ENCODE results near the gene GPALPP1.
"Not testable (repeated sequence)": the region's sequence is repeated elsewhere in the genome, so short reads cannot be mapped to it uniquely, and the experiment has no call there.

The GPALPP1 gene

DNA sequence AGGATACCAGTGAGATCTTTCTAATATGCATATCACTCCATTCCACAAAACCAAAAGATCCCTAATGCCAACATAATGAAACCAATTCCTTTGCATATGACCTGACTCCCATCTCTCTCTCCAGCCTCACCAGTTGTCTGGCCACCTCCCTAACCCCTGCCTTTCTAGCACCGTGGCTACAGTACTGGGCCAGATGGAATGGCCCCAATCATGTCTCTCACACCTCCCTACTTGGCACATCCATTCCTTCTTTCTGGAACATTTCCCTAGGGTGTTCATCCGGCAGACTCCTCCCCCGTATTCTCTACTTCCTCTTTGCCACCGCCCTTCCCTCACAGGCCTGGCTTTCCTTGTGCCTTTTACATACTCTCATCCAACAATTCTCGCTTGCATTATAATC, 62.0 kb downstream of the GPALPP1 start:
- H3K4me3 ChIP-seq (ENCODE audit: low read length): no peak overlapping the region
- DNase-seq (ENCODE audit: low read depth, low spot score): no peak

DNA sequence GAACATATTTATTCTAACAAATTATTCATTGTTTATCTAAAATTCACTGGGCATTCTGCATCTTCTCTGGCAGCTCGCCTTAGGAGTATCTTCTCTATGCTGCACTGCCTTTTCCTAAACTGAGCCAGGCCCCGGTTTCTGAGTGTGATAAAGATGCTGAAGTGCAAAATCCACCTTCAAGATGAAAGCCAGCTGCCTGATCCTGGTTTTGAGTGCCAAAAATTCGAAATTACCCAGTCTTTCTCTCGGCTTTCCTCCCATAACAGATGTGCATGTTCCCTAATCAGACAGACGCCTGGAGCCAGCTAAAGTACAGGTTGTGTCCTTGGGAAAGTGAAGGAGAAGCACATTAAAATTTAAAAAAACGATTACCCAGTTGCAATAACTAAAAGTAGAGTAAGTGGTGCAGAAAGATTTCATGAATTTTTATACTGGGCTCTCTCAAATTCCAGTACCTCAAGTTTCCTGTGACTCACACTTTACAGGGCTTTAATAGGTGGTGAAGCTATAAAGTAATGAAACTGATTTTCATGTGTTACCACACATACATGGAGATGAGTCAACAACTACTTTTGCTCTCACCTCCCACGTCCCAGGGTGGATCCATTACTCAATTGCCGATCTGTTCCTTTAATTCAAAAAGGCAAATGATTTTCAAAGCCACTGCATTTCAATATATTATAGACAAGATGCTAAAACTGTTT, 66.0 kb downstream of the GPALPP1 start:
- no peak overlapping the region for H3K4me3 ChIP-seq (ENCODE audit: low read length)
- DNase-seq (ENCODE audit: low read depth, low spot score): no peak

DNA sequence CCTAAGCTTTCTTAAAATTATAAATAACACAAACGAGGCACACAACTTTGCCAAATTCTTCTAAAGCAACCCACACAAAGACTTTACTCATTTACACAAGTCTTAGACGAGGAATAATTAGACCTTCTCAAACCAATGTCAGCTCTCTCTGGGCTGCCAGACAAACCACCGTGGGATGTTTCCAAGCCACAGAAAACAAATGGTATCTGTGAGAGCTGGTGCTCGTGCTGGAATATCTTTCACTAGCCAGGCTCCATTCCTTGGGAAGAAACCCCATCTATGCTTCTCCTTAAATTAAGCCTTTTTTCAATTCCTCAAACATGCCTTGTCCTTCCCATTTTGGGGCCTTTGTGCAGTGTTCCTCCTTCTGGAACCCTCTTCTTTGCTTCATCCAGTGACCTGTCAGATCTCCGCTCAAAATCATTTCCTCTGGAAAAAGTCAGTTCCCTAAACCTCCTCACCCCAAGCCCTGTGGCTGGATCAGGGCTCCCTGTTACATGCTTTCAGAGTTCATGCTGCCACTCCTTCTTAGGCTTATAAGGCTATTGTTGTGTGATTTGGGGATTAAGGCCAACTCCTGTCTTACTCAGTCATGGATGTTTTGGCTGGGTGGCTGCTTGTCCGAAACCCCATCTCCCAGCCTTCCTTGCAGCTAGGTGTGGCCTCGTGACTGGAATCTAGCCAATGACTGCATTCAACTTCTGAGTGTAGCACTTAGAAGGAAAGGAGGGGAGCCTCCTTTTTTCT, 66.7 kb downstream of the GPALPP1 start:
- DNase-seq (ENCODE audit: low read depth, low spot score): no peak
- H3K4me3 ChIP-seq (ENCODE audit: low read length): no peak overlapping the region

GRCh38 chr13:45060062-45060461, 70.7 kb downstream of the GPALPP1 start:
- H3K4me3 ChIP-seq (ENCODE audit: low read length): no peak overlapping the region
- no peak for DNase-seq (ENCODE audit: low read depth, low spot score)

DNA sequence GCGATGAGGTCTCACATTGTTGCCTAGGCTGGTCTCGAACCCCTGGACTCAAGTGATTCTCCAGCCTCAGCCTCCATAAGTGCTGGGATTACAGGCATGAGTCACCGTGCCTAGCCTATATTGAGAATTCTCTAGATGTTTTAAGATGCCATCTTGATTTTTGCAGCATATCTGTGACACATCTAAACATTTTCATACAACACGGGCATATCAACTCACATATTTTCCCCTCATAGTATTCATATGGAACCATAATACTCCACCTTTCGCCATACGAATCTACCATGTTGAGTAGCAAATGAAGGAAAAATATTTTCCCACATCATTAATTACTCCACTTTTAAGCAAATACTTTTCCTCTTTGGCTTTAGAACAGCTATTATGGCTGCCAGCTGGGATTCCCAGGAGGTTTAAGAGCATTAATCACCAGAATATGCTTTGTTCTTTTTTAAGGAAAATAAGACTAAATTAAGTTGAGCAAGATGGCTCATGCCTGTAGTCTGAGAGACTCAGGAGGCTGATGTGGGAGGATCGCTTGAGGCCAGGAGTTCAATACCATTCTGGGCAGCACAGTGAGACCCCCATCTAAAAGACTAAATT, 74.0 kb downstream of the GPALPP1 start:
- H3K4me3 ChIP-seq (ENCODE audit: low read length): no peak overlapping the region
- no peak for DNase-seq (ENCODE audit: low read depth, low spot score)

DNA sequence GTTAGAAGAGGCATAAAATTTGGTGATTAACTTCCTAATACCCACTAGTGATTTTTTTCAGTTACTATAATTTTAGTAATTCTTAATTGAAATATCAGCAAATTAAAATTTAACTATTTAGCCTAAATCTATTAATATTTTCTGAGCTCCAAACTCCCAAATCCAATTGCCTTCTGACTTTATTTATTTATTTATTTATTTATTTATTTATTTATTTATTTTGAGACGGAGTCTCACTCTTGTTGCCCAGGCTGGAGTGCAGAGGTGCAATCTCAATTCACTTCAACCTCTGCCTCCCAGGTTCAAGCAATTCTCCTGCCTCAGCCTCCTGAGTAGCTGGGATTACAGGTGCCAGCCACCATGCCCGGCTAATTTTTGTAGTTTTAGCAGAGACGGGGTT, 74.6 kb downstream of the GPALPP1 start:
- H3K4me3 ChIP-seq (ENCODE audit: low read length); DNase-seq (ENCODE audit: low read depth, low spot score): not testable (repeated sequence)

DNA sequence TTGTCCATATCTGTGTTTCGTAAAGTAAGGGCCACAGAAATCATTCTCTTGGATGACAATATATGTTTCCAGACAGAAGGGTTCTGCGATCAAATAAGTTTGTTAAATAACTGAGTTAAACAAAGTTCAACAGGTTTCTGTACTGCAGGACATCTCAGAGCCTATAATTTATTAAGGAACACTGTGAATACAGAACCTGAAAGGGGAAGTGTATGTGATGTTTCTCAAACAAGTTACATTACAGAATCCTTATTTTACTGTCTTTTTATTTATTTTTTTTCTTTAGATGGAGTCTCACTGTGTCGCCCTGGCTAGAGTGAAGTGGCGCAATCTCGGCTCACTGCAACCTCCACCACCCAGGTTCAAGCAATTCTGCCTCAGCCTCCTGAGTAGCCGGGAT, 75.6 kb downstream of the GPALPP1 start:
- no peak overlapping the region for H3K4me3 ChIP-seq (ENCODE audit: low read length)
- no peak for DNase-seq (ENCODE audit: low read depth, low spot score)

- DNase-seq (ENCODE audit: low read depth, low spot score): no peak
- no peak overlapping the region for H3K4me3 ChIP-seq (ENCODE audit: low read length)
Measured at GRCh38 chr13:45068036-45069001, 79.0 kb downstream of the GPALPP1 start.

DNA sequence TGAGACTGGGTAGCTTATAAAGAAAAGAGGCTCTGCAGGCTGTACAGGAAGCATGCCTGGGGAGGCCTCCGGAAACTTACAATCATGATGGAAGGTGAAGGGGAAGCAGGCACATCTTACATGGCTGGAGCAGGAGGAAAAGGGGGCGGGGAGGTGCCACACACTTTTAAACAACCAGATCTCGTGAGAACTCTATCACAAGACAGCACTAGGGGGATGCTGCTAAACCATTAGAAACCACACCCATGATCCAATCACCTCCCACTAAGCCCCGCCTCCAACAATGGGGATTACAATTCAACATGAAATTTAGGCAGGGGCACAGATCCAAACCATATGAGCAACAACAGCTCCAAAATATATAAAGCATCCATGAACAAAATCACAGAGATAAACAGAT, 84.5 kb downstream of the GPALPP1 start:
- H3K4me3 ChIP-seq (ENCODE audit: low read length): no peak overlapping the region
- DNase-seq (ENCODE audit: low read depth, low spot score): no peak

- no peak overlapping the region for H3K4me3 ChIP-seq (ENCODE audit: low read length)
- DNase-seq (ENCODE audit: low read depth, low spot score): no peak
Measured at GRCh38 chr13:45074721-45075120, 85.4 kb downstream of the GPALPP1 start.

- H3K4me3 ChIP-seq (ENCODE audit: low read length): no peak overlapping the region
- DNase-seq (ENCODE audit: low read depth, low spot score): no peak
Measured at GRCh38 chr13:45078003-45078402, 88.7 kb downstream of the GPALPP1 start.

Measured in Jurkat, Clone E6-1 (cell line).